Right lobe of liver (tissue), 6 donors: ENCODE results near the gene ONECUT1. TPM values are rescaled to one million over a fixed set of nuclear protein-coding genes. Genes with fewer than 3 reads are reported as not detected.

ENCODE experiments used
- ATAC-seq, 4 donors: fragments of 200-7000 bp; cut with Tn5 transposase; one replicate each; pipeline ENCODE4 v1.9.1; 2020; ENCODE audit warnings: mild to moderate bottlenecking in 4 of 4, moderate library complexity in 4 of 4
- DNase-seq, 3 donors: peaks; one replicate each; pipeline ENCODE4 v3.0.0-alpha.2; 2020
- H3K27ac ChIP-seq, 3 donors: fragments of 200-600 bp; one replicate each; pipeline ENCODE4 v1.8.0; 2022
- H3K27me3 ChIP-seq, 2 donors: fragments of 200-600 bp; one replicate each; pipeline ENCODE4 v1.8.0; 2022
- H3K36me3 ChIP-seq, 4 donors: fragments of 200-600 bp; sonication (generic) in 1 of 4; one replicate each; pipeline versions ENCODE4 v1.5.1 to v1.8.0; 2017 to 2022; ENCODE audit warnings: control low read depth in 1 of 4
- H3K4me1 ChIP-seq, 4 donors: fragments of 200-600 bp; sonication (generic) in 1 of 4; one replicate each; pipeline versions ENCODE4 v1.5.1 to v1.8.0; 2017 to 2022; ENCODE audit warnings: control low read depth in 1 of 4
- H3K4me3 ChIP-seq, 3 donors: fragments of 200-600 bp; one replicate each; pipeline ENCODE4 v1.8.0; 2022
- H3K9me3 ChIP-seq, 4 donors: fragments of 200-600 bp; sonication (generic) in 1 of 4; one replicate each; pipeline versions ENCODE4 v1.5.1 to v1.8.0; 2017 to 2022; ENCODE audit warnings: control low read depth in 1 of 4
- POLR2A ChIP-seq: fragments of 450-650 bp; IDR thresholded peaks from one replicate; pipeline ENCODE4 v1.6.1; 2017; ENCODE audit warnings: antibody characterized with exemption, mild to moderate bottlenecking
- WGBS: methylation state at CpG from one replicate; pipeline ENCODE4 v1.1.6; 2018; ENCODE audit warnings: low coverage, low lambda C conversion rate; ENCODE audit not compliant: insufficient coverage; ENCODE audit errors: missing lambda C conversion rate; 5-methylcytosine and 5-hydroxymethylcytosine counted together
- intact Hi-C, 2 donors: fragments of 100-400 bp; cut with DNase I; formaldehyde crosslinking; loops; one replicate each; pipeline versions ENCODE4 v1.11.2 to v1.14.1; 2022
- total RNA-seq, 6 experiments: library from RNA; depleted of rRNA in 2 of 6; stranded (reverse); fragments of >200 nt in 2 of 6; fragmentation: NEBNext Ultra II Directional in 3 of 6; extraction: Animal tissue kit (Norgen Biotek cat#: 25700) in 3 of 6; gene quantifications; one replicate each; pipeline versions ENCODE4 v1.1.0 to v1.2.4, GENCODE V29; 2016 to 2023
- TF ChIP-seq, protein P1 (sequence below), 4 donors: fragments of 200-600 bp in 3 of 4; fragments of 450-650 bp in 1 of 4; IDR thresholded peaks; one replicate each; pipeline versions ENCODE4 v1.5.1 to v1.8.0; 2016 to 2022; ENCODE audit warnings: antibody characterized with exemption in 4 of 4, mild to moderate bottlenecking in 2 of 4
- donor health status: DM: no; HTN: yes; CAD: no.
- donor health status: DM: no; HTN: no; CAD: no.
- donor health status: DM: no; HTN: no; CAD: no.
- donor health status: DM: no; HTN: yes; CAD: no.
- donor health status: DM: no; HTN: yes; CAD: no.

ONECUT1 gene
- total RNA-seq, 6 experiments from 2014 or later, result 41.3 to 58.2 (median 52.5) TPM

DNA sequence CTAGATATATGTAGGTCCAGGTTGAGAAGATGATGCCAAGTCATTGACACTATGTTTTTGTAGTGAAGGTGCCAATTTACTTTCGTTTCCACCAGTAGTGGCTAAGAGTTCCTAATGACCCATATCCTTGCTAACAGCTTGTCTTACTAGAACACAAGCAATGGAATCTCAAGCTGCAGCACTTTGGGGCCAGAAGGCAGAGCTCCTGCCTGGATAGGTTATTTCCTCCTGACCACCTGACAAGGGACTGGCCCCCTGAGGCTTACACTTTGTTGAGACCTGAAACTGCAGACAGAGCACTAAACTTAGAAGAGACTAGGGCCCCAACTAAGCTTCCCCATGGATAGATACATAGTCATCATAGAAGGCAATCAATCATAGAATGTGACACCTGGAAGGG, 11.7 kb downstream of the ONECUT1 start:
- intact Hi-C loops, result no loop called here
- H3K9me3 ChIP-seq, result no peaks in the 10 kb centered on the region
- DNase-seq (no peak), ATAC-seq (no peak)
- H3K36me3 ChIP-seq, result peaks cover 0 to 9% (median 5%) of the 10 kb centered on the region in 4 donors
- H3K4me3 ChIP-seq, result no peak overlapping the region
- H3K27ac ChIP-seq, result no peak overlapping the region
- 13% methylated on average over 1 of the region's 1 CpG for WGBS
- peaks cover 0 to 50% (median 11%) of the 10 kb centered on the region in 4 donors for H3K4me1 ChIP-seq
- no peaks in the 10 kb centered on the region for H3K27me3 ChIP-seq
- TF ChIP-seq, protein P1, sequence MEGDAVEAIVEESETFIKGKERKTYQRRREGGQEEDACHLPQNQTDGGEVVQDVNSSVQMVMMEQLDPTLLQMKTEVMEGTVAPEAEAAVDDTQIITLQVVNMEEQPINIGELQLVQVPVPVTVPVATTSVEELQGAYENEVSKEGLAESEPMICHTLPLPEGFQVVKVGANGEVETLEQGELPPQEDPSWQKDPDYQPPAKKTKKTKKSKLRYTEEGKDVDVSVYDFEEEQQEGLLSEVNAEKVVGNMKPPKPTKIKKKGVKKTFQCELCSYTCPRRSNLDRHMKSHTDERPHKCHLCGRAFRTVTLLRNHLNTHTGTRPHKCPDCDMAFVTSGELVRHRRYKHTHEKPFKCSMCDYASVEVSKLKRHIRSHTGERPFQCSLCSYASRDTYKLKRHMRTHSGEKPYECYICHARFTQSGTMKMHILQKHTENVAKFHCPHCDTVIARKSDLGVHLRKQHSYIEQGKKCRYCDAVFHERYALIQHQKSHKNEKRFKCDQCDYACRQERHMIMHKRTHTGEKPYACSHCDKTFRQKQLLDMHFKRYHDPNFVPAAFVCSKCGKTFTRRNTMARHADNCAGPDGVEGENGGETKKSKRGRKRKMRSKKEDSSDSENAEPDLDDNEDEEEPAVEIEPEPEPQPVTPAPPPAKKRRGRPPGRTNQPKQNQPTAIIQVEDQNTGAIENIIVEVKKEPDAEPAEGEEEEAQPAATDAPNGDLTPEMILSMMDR (IDR thresholded peaks at IDR 0.05), result no peak
- no peak for TF ChIP-seq POLR2A

DNA sequence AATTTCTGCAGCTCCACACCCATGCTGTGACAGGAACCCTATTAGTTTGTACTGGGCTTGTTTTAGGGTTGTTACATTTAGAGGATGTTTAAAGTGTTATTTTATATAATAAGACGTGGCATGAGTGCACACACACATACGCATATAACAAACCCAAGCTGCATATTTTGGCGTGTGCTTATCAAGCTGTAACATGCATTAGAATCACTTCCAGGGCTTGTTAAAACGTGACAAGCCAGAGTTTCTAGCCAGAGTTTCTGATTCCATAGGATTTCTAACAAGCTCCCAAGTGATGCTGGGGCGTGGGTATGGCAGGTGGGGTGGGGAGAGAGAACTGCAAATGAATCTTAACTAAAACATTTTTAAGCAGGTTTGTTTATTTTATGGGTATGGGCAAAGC, 17.4 kb downstream of the ONECUT1 start:
- ATAC-seq, result no peak
- intact Hi-C loops, result no loop called here
- 53% methylated on average over 5 of the region's 5 CpGs for WGBS
- H3K27ac ChIP-seq, result no peak overlapping the region
- TF ChIP-seq, protein P1 (IDR thresholded peaks at IDR 0.05), result no peak
- no peak for TF ChIP-seq POLR2A
- H3K4me3 ChIP-seq, result no peak overlapping the region
- no peaks in the 10 kb centered on the region for H3K27me3 ChIP-seq
- H3K4me1 ChIP-seq, result peaks cover 0 to 4% (median 0%) of the 10 kb centered on the region in 4 donors
- H3K9me3 ChIP-seq, result no peaks in the 10 kb centered on the region
- no peak for DNase-seq
- H3K36me3 ChIP-seq, result peaks cover 0 to 13% (median 5%) of the 10 kb centered on the region in 4 donors

DNA sequence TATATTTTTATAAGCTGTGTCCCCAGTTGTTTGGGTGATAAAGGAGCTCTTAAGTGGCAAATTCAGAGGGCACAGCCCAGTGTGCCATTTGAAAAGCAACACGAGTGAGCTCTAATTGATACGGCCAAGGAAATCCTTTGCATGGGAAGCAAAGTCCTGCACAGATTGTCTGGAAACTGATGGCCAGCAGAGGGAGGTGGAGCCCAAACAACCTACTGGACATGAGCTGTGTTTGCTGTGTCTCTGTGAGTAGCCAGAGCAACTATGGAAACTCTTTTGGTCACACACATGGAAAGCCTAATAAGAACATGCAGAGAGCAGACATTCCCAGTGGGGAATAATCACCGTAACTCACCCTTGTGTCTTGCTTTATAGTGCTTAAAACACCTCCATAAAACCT, 24.4 kb downstream of the ONECUT1 start:
- intact Hi-C loops, result no loop called here
- no peak for TF ChIP-seq POLR2A
- TF ChIP-seq, protein P1 (IDR thresholded peaks at IDR 0.05), result peak in 3 of 4 donors; percentile 22 to 41 (median 40)
- Histone ChIP-seq H3K4me3 (no peak overlapping the region), H3K4me1 (peaks cover 0 to 48% (median 7%) of the 10 kb centered on the region in 4 donors), H3K9me3 (no peaks in the 10 kb centered on the region), H3K27ac (no peak overlapping the region), H3K27me3 (no peaks in the 10 kb centered on the region), H3K36me3 (peaks cover 0 to 10% (median 0%) of the 10 kb centered on the region in 4 donors)
- ATAC-seq, result peak; percentile 56 to 73 (median 64)
- 44% methylated on average over 3 of the region's 3 CpGs for WGBS
- no peak for DNase-seq

DNA sequence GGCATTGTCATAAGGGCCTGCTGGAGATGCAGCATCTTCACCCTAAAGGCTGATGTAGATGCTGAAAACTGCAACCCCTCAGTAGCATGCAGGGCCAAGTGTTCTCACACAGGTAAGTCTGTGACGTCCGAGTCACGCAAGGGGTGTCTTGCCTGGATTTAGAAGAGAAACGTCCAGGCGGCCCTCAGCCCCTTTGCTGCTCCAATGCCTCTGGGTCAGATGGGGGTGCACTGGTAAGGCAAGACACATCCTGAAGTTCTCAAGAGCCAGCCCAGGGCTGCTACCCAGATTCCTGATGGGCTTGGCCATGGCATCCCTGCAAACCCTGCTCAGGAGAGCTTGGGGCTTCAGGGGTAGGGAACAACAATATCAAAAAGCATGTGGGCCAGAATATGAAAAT, 25.4 kb downstream of the ONECUT1 start:
- Histone ChIP-seq H3K9me3 (no peaks in the 10 kb centered on the region), H3K4me1 (peaks cover 0 to 48% (median 7%) of the 10 kb centered on the region in 4 donors), H3K27ac (no peak overlapping the region), H3K36me3 (peaks cover 0 to 7% (median 0%) of the 10 kb centered on the region in 4 donors), H3K4me3 (no peak overlapping the region), H3K27me3 (no peaks in the 10 kb centered on the region)
- 71% methylated on average over 5 of the region's 5 CpGs for WGBS
- ATAC-seq, result no peak
- TF ChIP-seq, protein P1 (IDR thresholded peaks at IDR 0.05), result no peak
- TF ChIP-seq POLR2A, result no peak
- no peak for DNase-seq
- intact Hi-C loops, result no loop called here

DNA sequence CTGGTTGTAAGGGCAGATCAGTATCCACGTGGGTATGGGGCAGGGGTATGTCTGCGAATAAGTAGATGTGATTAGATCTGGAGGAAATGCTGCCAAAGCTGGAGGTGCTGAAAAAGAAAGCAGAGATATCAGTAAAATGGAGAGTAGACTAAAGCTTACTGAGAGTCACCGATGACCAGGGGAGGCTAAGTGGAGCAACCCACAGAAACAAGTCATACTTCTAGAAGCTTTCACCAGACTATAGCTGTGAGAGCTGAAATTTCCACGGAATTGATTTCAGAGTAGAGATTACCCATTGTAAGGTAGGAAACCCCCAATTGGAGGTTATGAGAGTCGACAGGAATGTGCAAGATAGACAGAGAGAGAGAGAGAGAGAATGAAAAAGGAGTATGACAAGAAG, 27.5 kb downstream of the ONECUT1 start:
- Histone ChIP-seq H3K9me3 (no peaks in the 10 kb centered on the region), H3K36me3 (peaks cover 0 to 19% (median 6%) of the 10 kb centered on the region in 4 donors), H3K4me3 (no peak overlapping the region), H3K4me1 (peaks cover 0 to 43% (median 7%) of the 10 kb centered on the region in 4 donors), H3K27me3 (no peaks in the 10 kb centered on the region), H3K27ac (no peak overlapping the region)
- ATAC-seq (no peak), DNase-seq (no peak)
- 73% methylated on average over 5 of the region's 5 CpGs for WGBS
- TF ChIP-seq, protein P1 (IDR thresholded peaks at IDR 0.05), result no peak
- TF ChIP-seq POLR2A, result no peak
- intact Hi-C loops, result no loop called here
